ENCODE results near the gene RPS19.

GRCh38 chr19:41851456-41851855 lies 8.6 kb upstream of the RPS19 start:
- TF ChIP-seq CTCF (conservative IDR thresholded peaks at IDR 0.05; ENCODE audit: low read depth, low read length) (no peak), EZH2 (IDR thresholded peaks at IDR 0.05; ENCODE audit: low read length, unreplicated experiment) (no peak), EZH2phosphoT487 (IDR thresholded peaks at IDR 0.05; ENCODE audit: borderline replicate concordance, low read length) (no peak)

All from PC-3 (cell line).